C4-2B (cell line): ENCODE measurements around the gene HNRNPAB.
"Not testable (repeated sequence)": the region's sequence is repeated elsewhere in the genome, so short reads cannot be mapped to it uniquely, and the experiment has no call there.

Experiments used
- H3K27ac ChIP-seq: fragments of 450-650 bp; 2 replicates; pipeline ENCODE4 v1.5.1; 2017
- ZFX ChIP-seq: fragments of 450-650 bp; IDR thresholded peaks from 2 replicates; pipeline ENCODE4 v1.6.1; 2017
- TF ChIP-seq, protein P1 (sequence below): fragments of 450-650 bp; conservative IDR thresholded peaks from 2 replicates; pipeline ENCODE4 v1.5.1; 2017; ENCODE audit warnings: mild to moderate bottlenecking

HNRNPAB gene

DNA sequence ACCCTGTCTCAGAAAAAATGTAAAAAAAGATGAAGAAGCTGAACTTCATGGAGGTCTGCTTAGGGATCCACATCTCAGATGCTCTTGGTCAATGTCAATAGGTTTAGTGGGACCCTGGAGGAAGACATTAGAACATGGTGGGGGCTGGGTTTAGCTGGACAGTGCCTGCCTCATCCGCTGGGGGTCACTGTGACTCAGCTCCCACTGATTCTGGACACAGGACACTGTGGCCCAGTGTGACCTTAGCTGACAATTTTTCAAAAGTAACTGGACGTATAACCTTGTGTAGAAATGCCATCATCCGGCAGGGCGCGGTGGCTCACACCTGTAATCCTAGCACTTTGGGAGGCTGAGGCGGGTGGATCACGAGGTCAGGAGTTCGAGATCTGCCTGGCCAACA, 7.3 kb upstream of the HNRNPAB start:
- no peak for TF ChIP-seq ZFX
- TF ChIP-seq, protein P1, sequence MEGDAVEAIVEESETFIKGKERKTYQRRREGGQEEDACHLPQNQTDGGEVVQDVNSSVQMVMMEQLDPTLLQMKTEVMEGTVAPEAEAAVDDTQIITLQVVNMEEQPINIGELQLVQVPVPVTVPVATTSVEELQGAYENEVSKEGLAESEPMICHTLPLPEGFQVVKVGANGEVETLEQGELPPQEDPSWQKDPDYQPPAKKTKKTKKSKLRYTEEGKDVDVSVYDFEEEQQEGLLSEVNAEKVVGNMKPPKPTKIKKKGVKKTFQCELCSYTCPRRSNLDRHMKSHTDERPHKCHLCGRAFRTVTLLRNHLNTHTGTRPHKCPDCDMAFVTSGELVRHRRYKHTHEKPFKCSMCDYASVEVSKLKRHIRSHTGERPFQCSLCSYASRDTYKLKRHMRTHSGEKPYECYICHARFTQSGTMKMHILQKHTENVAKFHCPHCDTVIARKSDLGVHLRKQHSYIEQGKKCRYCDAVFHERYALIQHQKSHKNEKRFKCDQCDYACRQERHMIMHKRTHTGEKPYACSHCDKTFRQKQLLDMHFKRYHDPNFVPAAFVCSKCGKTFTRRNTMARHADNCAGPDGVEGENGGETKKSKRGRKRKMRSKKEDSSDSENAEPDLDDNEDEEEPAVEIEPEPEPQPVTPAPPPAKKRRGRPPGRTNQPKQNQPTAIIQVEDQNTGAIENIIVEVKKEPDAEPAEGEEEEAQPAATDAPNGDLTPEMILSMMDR = peak; percentile 76
- H3K27ac ChIP-seq = no peak overlapping the region

DNA sequence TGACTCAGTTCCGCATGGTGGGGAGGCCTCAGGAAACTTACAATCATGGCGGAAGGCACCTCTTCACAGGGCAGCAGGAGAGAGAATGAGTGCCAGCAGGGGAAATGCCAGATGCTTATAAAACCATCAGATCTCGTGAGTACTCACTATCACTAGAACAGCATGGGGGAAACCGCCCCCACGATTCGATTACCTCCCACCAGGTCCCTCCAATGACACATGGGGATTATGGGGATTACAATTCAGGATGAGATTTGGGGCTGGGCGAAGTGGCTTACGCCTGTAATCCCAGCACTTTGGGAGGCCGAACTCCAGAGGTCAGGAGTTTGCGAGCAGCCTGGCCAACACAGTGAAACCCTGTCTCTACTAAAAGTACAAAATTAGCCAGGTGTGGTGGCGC, 6.2 kb upstream of the HNRNPAB start:
- H3K27ac ChIP-seq = not testable (repeated sequence)

DNA sequence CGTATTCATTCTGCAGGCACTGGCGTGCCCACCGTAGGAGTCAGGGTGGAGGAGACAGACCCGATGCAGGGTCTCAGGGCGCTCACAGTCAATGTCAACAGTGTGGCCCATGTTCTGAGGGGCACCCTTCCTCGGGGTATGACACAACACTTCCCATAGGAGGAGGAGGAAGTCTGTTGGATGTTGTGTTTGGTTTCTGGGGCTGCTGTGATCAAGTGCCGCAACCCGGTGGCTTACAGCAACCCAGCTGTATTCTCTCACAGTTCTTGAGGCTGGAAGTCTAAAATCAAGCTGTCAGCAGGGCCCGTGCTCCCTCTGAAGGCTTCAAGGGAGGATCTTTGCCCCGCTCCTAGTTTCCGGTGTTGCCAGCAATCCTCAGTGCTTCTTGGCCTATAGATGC, 5.6 kb upstream of the HNRNPAB start:
- TF ChIP-seq, protein P1 = no peak
- no peak for TF ChIP-seq ZFX
- no peak overlapping the region for H3K27ac ChIP-seq

DNA sequence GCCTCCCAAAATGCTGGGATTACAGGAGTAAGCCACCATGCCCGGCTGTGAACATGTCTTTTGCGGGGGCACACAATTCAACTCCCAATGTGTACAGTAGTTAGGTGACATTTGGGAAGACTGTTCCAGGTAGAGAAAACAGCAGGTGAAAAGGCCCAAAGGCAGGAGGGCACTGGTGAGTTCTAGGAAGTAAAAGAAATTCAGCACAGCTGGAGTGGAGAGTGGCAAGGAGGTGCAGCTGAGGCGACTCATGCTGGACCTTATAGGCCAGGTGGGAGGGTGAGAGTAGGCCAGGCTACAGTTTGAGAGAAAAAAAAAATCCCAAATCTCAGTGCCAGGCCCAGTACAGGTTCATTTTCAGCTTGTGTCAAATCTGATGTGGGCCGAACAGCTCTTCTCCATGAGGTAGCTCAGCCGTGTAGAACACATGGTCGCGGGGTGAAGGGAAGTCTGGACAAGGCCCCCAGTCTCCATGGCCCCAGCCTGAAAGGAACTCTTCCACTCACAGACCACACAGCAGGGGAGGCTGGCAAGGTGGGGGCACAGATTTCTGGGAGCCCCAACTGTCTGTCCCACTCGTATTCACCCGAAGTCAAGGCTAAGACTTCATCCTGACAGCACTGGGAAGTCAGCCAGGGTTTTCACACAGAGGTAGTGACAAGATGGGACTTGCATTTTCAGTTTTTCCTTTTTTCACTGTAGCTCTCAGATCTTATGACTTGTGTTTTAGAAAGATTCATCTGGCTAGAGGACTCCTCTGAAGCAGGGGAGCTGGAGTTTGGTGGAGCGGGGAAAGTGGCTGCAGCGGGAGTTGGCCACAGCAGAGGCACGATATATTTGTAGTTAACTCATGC, 4.5 kb upstream of the HNRNPAB start:
- H3K27ac ChIP-seq = no peak overlapping the region
- TF ChIP-seq, protein P1 = no peak
- TF ChIP-seq ZFX = no peak

DNA sequence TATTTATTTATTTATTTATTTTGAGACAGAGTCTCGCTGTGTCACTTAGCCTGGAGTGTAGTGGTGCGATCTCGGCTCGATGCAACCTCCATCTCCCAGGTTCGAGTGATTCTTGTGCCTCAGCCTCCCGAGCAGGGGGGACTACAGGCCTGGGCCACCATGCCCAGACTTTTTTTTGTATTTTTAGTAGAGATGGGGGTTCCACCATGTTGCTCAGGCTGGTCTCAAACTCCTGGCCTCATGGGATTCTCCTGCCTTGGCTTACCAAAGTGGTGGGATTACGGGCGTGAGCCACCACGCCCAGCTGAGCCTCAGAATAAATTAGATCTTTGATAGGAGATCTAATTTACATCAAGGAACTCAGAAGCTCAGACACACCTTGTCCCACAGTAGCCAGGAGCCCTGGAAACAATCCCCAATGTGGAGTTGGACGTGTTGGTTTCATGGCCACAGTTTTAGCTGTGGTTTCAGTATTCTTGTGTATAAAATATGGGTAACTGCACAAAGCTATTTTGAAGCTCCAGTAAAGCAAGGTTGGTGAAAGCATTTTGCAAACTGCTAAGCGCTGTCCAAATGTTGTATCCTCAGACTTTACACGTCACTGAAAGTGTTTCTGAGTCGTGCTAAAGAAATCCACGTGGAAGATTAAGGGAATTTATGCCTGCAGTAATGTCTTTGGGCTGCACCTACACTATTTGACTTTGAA, 3.0 kb upstream of the HNRNPAB start:
- H3K27ac ChIP-seq = no peak overlapping the region
- TF ChIP-seq, protein P1 = no peak
- TF ChIP-seq ZFX = no peak

DNA sequence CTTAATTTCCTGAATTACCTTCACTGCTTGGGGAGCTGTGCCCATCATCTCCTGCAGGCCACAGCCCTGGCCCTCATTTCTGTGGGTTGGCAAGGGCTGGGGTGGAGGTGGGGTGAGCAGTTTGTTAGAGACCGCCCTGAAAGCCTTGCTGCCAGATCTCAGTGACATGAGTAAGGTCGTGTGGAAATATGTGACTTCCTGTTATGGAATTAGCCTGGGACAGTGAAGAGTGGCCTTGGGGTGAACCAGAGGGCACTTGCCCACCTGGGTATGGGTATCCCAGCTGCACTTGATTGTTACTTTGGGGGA, 2.5 kb upstream of the HNRNPAB start:
- no peak overlapping the region for H3K27ac ChIP-seq
- no peak for TF ChIP-seq ZFX
- TF ChIP-seq, protein P1 = no peak

DNA sequence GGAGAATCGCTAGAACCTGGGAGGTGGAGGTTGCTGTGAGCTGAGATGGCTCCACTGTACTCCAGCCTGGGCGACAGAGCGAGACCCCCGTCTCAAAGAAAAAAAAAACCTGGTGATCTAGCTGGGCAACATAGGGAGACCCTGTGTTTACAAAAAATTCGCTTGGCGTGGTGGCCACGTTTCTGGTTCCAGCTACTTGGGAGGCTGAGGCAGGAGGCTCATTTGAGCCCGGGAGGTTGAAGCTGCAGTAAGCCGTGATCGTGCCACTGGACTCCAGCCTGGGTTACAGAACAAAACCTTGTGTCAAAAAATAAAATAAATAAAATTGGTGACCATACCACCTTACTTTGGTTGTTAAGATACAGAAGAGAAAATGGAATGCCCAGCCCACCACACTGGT, 1.8 kb upstream of the HNRNPAB start:
- no peak for TF ChIP-seq ZFX
- TF ChIP-seq, protein P1 = no peak
- no peak overlapping the region for H3K27ac ChIP-seq
